Measurements from ENCODE around the gene THG1L. TPM values are rescaled to one million over a fixed set of nuclear protein-coding genes. Genes with fewer than 3 reads are reported as not detected.
A peak's percentile ranks its signal among the peaks of the same experiment; 100 is the strongest.
"Not testable (repeated sequence)": the region's sequence is repeated elsewhere in the genome, so short reads cannot be mapped to it uniquely, and the experiment has no call there.

The THG1L gene
- total RNA-seq, 1 experiment from 2014 or later = 27.3 TPM

- H3K4me3 ChIP-seq = no peak overlapping the region
- H3K36me3 ChIP-seq = no peaks in the 10 kb centered on the region
- H3K27ac ChIP-seq = peak overlapping the region; percentile 3; the same call in 1 of the 2 replicates
- peaks cover 53% of the 10 kb centered on the region for H3K4me1 ChIP-seq (replicated peaks)
- H3K9me3 ChIP-seq (replicated peaks) = no peaks in the 10 kb centered on the region
- H3K27me3 ChIP-seq (replicated peaks) = no peaks in the 10 kb centered on the region
- peak in 1 of 2 experiments; percentile 53 for DNase-seq (ENCODE audit: low read depth in 1 of 2, low spot score in 2 of 2)
These were observed 20.3 kb upstream of the THG1L start for GRCh38 chr5:157710882-157711281.

- Histone ChIP-seq H3K27ac (no peak overlapping the region), H3K4me3 (no peak overlapping the region), H3K27me3 (replicated peaks) (no peaks in the 10 kb centered on the region), H3K36me3 (no peaks in the 10 kb centered on the region), H3K9me3 (replicated peaks) (no peaks in the 10 kb centered on the region), H3K4me1 (replicated peaks) (peaks cover 59% of the 10 kb centered on the region)
- no peak for DNase-seq (ENCODE audit: low read depth in 1 of 2, low spot score in 2 of 2)
These were observed 17.2 kb upstream of the THG1L start for GRCh38 chr5:157713830-157714595.

DNA sequence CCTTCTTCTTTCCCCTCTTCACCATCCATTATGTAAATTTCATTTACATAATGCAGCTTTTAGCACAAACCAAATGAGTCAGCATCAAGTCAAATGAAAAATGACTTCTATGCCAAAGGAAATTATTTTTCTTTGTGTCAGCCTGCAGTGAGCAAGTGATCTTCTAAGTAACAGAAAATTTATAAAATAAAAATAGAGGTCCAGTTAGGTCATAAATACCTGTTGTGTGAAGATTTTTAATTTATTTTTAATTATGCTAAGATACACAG lies 16.7 kb upstream of the THG1L start:
- Histone ChIP-seq H3K9me3 (replicated peaks) (no peaks in the 10 kb centered on the region), H3K36me3 (no peaks in the 10 kb centered on the region), H3K27me3 (replicated peaks) (no peaks in the 10 kb centered on the region), H3K4me3 (no peak overlapping the region), H3K27ac (no peak overlapping the region), H3K4me1 (replicated peaks) (peaks cover 54% of the 10 kb centered on the region)
- no peak for DNase-seq (ENCODE audit: low read depth in 1 of 2, low spot score in 2 of 2)

- Histone ChIP-seq H3K27me3 (replicated peaks) (no peaks in the 10 kb centered on the region), H3K9me3 (replicated peaks) (no peaks in the 10 kb centered on the region), H3K27ac (no peak overlapping the region), H3K4me1 (replicated peaks) (peaks cover 20% of the 10 kb centered on the region), H3K36me3 (no peaks in the 10 kb centered on the region), H3K4me3 (no peak overlapping the region)
- DNase-seq (ENCODE audit: low read depth in 1 of 2, low spot score in 2 of 2) = peak in 1 of 2 experiments; percentile 68
These were observed 12.7 kb upstream of the THG1L start for GRCh38 chr5:157718519-157718918.

GRCh38 chr5:157719245-157719644 lies 12.0 kb upstream of the THG1L start:
- H3K9me3 ChIP-seq (replicated peaks) = no peaks in the 10 kb centered on the region
- no peaks in the 10 kb centered on the region for H3K36me3 ChIP-seq
- peaks cover 15% of the 10 kb centered on the region for H3K4me1 ChIP-seq (replicated peaks)
- no peak overlapping the region for H3K27ac ChIP-seq
- H3K4me3 ChIP-seq = no peak overlapping the region
- H3K27me3 ChIP-seq (replicated peaks) = no peaks in the 10 kb centered on the region
- no peak for DNase-seq (ENCODE audit: low read depth in 1 of 2, low spot score in 2 of 2)

- no peak overlapping the region for H3K4me3 ChIP-seq
- DNase-seq (ENCODE audit: low read depth in 1 of 2, low spot score in 2 of 2) = no peak
- H3K4me1 ChIP-seq (replicated peaks) = peaks cover 10% of the 10 kb centered on the region
- H3K27me3 ChIP-seq (replicated peaks) = no peaks in the 10 kb centered on the region
- H3K36me3 ChIP-seq = no peaks in the 10 kb centered on the region
- no peaks in the 10 kb centered on the region for H3K9me3 ChIP-seq (replicated peaks)
- H3K27ac ChIP-seq = no peak overlapping the region
These were observed 10.1 kb upstream of the THG1L start for GRCh38 chr5:157721159-157721558.

DNA sequence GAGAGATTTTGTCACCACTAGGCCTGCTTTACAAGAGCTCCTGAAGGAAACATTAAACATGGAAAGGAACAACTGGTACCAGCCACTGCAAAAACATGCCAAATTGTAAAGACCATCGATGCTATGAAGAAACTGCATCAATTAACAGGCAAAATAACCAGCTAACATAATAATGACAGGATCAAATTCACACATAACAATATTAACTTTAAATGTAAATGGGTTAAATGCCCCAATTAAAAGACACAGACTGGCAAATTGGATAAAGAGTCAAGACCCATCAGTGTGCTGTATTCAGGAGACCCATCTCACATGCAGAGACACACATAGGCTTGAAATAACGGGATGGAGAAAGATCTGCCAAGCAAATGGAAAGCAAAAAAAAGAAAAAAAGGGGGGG lies 8.3 kb upstream of the THG1L start:
- DNase-seq (ENCODE audit: low read depth in 1 of 2, low spot score in 2 of 2); H3K27ac ChIP-seq: not testable (repeated sequence)

GRCh38 chr5:157726607-157727006 lies 4.6 kb upstream of the THG1L start:
- H3K4me1 ChIP-seq (replicated peaks); H3K9me3 ChIP-seq (replicated peaks); H3K4me3 ChIP-seq; DNase-seq (ENCODE audit: low read depth in 1 of 2, low spot score in 2 of 2); H3K36me3 ChIP-seq; H3K27me3 ChIP-seq (replicated peaks); H3K27ac ChIP-seq: not testable (repeated sequence)

More for the DNA sequence above, 8.3 kb upstream of the THG1L start:
- H3K36me3 ChIP-seq; H3K4me3 ChIP-seq; H3K9me3 ChIP-seq (replicated peaks); H3K4me1 ChIP-seq (replicated peaks); H3K27me3 ChIP-seq (replicated peaks): not testable (repeated sequence)

- not testable (repeated sequence) for H3K9me3 ChIP-seq (replicated peaks); H3K27me3 ChIP-seq (replicated peaks); H3K4me1 ChIP-seq (replicated peaks); H3K27ac ChIP-seq; H3K36me3 ChIP-seq; DNase-seq (ENCODE audit: low read depth in 1 of 2, low spot score in 2 of 2); H3K4me3 ChIP-seq
These were observed 3.4 kb upstream of the THG1L start for GRCh38 chr5:157727858-157728257.

DNA sequence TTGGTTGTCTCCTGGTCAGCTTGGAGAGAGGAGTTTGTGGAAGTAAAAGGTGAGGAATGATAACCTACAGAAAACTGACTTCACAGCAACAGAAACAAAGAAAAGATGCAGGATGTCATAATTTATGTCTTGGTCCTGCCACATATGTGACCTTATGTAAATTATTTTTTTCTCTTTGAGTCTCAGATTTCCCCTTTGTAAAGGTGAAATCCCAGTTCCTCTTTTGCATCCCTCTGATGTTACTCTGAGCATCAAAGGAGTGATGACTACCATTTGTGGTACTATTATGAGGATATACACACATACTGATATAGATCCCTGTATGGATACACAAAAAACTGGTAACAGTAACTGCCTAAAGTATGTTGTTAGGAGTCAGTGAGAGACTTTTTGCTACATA lies 1.4 kb upstream of the THG1L start:
- Histone ChIP-seq H3K9me3 (replicated peaks) (no peaks in the 10 kb centered on the region), H3K36me3 (peaks cover 22% of the 10 kb centered on the region), H3K4me3 (no peak overlapping the region), H3K27me3 (replicated peaks) (no peaks in the 10 kb centered on the region), H3K27ac (no peak overlapping the region), H3K4me1 (replicated peaks) (peaks cover 4% of the 10 kb centered on the region)
- no peak for DNase-seq (ENCODE audit: low read depth in 1 of 2, low spot score in 2 of 2)

DNA sequence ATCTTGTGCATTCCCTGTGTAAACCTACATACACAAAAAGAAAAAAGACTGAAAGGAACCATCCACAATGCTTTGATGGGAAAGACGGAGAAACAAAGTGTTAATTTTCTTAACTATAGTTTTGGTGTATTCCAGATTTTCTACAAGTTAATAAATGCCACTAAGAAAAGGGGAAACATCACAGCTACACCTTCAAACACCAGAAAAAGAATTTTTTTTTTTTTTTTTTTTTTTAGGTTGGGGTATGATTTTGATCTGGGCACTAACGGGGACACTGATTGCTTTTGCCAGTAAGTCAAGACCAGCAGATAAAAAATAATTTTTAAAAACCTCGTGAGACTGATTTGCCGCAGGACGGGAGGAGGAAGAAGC lies 334 bp upstream of the THG1L start:
- no peak for DNase-seq (ENCODE audit: low read depth in 1 of 2, low spot score in 2 of 2)
- peaks cover 4% of the 10 kb centered on the region for H3K4me1 ChIP-seq (replicated peaks)
- peaks cover 32% of the 10 kb centered on the region for H3K36me3 ChIP-seq
- peak overlapping the region; percentile 66 for H3K27ac ChIP-seq
- no peaks in the 10 kb centered on the region for H3K27me3 ChIP-seq (replicated peaks)
- no peaks in the 10 kb centered on the region for H3K9me3 ChIP-seq (replicated peaks)
- H3K4me3 ChIP-seq = peak overlapping the region; percentile 55

DNA sequence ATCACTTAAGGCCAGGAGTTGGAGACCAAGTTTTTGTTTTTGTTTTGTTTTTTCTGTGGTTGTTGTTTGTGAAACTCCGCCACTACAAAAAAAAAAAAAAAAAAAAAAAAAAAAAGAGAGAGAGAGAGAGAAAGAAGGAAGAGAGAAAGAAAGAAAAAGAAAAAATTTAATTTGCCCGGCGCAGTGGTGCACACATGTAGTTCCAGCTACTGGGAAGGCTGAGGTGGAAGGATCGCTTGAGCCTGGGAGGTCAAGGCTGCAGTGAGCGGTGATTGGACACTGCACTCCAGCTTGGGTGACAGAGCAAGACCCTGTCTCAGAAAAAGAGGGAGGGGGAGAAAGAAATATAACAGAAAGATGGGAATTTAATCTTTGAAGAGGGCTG lies 902 bp downstream of the THG1L start:
- H3K9me3 ChIP-seq (replicated peaks) = no peaks in the 10 kb centered on the region
- H3K36me3 ChIP-seq = peaks cover 42% of the 10 kb centered on the region
- H3K27ac ChIP-seq = no peak overlapping the region
- no peak for DNase-seq (ENCODE audit: low read depth in 1 of 2, low spot score in 2 of 2)
- peaks cover 4% of the 10 kb centered on the region for H3K4me1 ChIP-seq (replicated peaks)
- no peaks in the 10 kb centered on the region for H3K27me3 ChIP-seq (replicated peaks)
- H3K4me3 ChIP-seq = no peak overlapping the region

GRCh38 chr5:157732596-157733262 lies 1.5 kb downstream of the THG1L start:
- no peak overlapping the region for H3K4me3 ChIP-seq
- no peaks in the 10 kb centered on the region for H3K9me3 ChIP-seq (replicated peaks)
- H3K36me3 ChIP-seq = peaks cover 48% of the 10 kb centered on the region
- peaks cover 4% of the 10 kb centered on the region for H3K4me1 ChIP-seq (replicated peaks)
- no peaks in the 10 kb centered on the region for H3K27me3 ChIP-seq (replicated peaks)
- no peak overlapping the region for H3K27ac ChIP-seq
- no peak for DNase-seq (ENCODE audit: low read depth in 1 of 2, low spot score in 2 of 2)

GRCh38 chr5:157734436-157734835 lies 3.2 kb downstream of the THG1L start:
- DNase-seq (ENCODE audit: low read depth in 1 of 2, low spot score in 2 of 2) = no peak
- Histone ChIP-seq H3K4me1 (replicated peaks) (peaks cover 4% of the 10 kb centered on the region), H3K36me3 (peaks cover 60% of the 10 kb centered on the region), H3K4me3 (no peak overlapping the region), H3K27ac (no peak overlapping the region), H3K9me3 (replicated peaks) (no peaks in the 10 kb centered on the region), H3K27me3 (replicated peaks) (no peaks in the 10 kb centered on the region)

GRCh38 chr5:157735991-157736390 lies 4.8 kb downstream of the THG1L start:
- Histone ChIP-seq H3K27ac (no peak overlapping the region), H3K4me1 (replicated peaks) (no peaks in the 10 kb centered on the region), H3K4me3 (no peak overlapping the region), H3K36me3 (peaks cover 68% of the 10 kb centered on the region), H3K9me3 (replicated peaks) (no peaks in the 10 kb centered on the region), H3K27me3 (replicated peaks) (no peaks in the 10 kb centered on the region)
- no peak for DNase-seq (ENCODE audit: low read depth in 1 of 2, low spot score in 2 of 2)
